Fibroblast of lung (primary cell): ENCODE measurements around the gene CEP170. TPM values are rescaled to one million over a fixed set of nuclear protein-coding genes. Genes with fewer than 3 reads are reported as not detected.

Source experiments
- DNase-seq, 2 donors: peaks; one replicate each; pipeline versions ENCODE4 v3.0.0 to v3.0.0-alpha.2; 2010; ENCODE audit warnings: low read depth in 2 of 2
- H2AFZ ChIP-seq: 2 replicates; pipeline ENCODE4 v1.5.1; 2012; ENCODE audit warnings: low read length, control low read depth, inconsistent platforms
- H3K27ac ChIP-seq: 2 replicates; pipeline ENCODE4 v1.5.1; 2011; ENCODE audit warnings: low read length, control low read depth; ENCODE audit not compliant: insufficient read depth
- H3K27me3 ChIP-seq: 2 replicates; pipeline ENCODE4 v1.5.1; 2011; ENCODE audit warnings: mild to moderate bottlenecking, low read length; ENCODE audit not compliant: control insufficient read depth, insufficient read depth
- H3K36me3 ChIP-seq: 2 replicates; pipeline ENCODE4 v1.5.1; 2011; ENCODE audit warnings: low read length; ENCODE audit not compliant: control insufficient read depth, insufficient read depth
- H3K4me1 ChIP-seq: 2 replicates; pipeline ENCODE4 v1.5.1; 2011; ENCODE audit warnings: low read length; ENCODE audit not compliant: control insufficient read depth, insufficient read depth; ENCODE audit errors: extremely low read depth
- H3K4me2 ChIP-seq: 2 replicates; pipeline ENCODE4 v1.5.1; 2011; ENCODE audit warnings: low read length, control low read depth; ENCODE audit not compliant: insufficient read depth; ENCODE audit errors: extremely low read depth
- H3K4me3 ChIP-seq, 4 experiments: fragments of 200-600 bp in 1 of 4; sonication (generic) in 1 of 4; replicated peaks in 1 of 4; 2 replicates each; pipeline ENCODE4 v1.5.1; 2011 to 2016; ENCODE audit warnings: low read length in 4 of 4, low read depth in 3 of 4, mild to moderate bottlenecking in 3 of 4, control low read depth in 2 of 4, inconsistent platforms in 1 of 4, mixed read lengths in 1 of 4; ENCODE audit not compliant: insufficient read depth in 1 of 4; ENCODE audit errors: control extremely low read depth in 1 of 4
- H3K79me2 ChIP-seq: 2 replicates; pipeline ENCODE4 v1.5.1; 2012; ENCODE audit warnings: mild to moderate bottlenecking, low read length, inconsistent platforms; ENCODE audit not compliant: control insufficient read depth, insufficient read depth
- H3K9ac ChIP-seq: 2 replicates; pipeline ENCODE4 v1.5.1; 2011; ENCODE audit warnings: mild to moderate bottlenecking, low read length, control low read depth; ENCODE audit not compliant: insufficient read depth
- H3K9me3 ChIP-seq: 2 replicates; pipeline ENCODE4 v1.5.1; 2012; ENCODE audit warnings: low read depth, low read length; ENCODE audit not compliant: control insufficient read depth, insufficient read depth
- H4K20me1 ChIP-seq: 2 replicates; pipeline ENCODE4 v1.5.1; 2011; ENCODE audit warnings: low read length; ENCODE audit not compliant: control insufficient read depth, insufficient read depth; ENCODE audit errors: extremely low read depth
- EZH2 ChIP-seq: IDR thresholded peaks from 2 replicates; pipeline ENCODE4 v1.5.1; 2012; ENCODE audit warnings: low read length, control low read depth, mild to moderate bottlenecking; ENCODE audit errors: missing control alignments
- polyA plus RNA-seq, 2 donors: library from polyadenylated mRNA; depleted of rRNA in 1 of 2; stranded (reverse) in 1 of 2; unstranded in 1 of 2; fragments of >200 nt; gene quantifications; 2 replicates each; pipeline ENCODE4 v1.2.1, GENCODE V29; 2011 to 2012; ENCODE audit warnings: missing spikeins in 1 of 2
- total RNA-seq: library from RNA; depleted of rRNA; stranded (reverse); fragments of >200 nt; gene quantifications from 2 replicates; pipeline ENCODE4 v1.2.1, GENCODE V29; 2014
- TF ChIP-seq, protein P1 (sequence below), 2 donors: IDR thresholded peaks in 1 of 2; conservative IDR thresholded peaks in 1 of 2; 1 replicate in 1 of 2; 2 replicates in 1 of 2; pipeline ENCODE4 v1.5.1; 2011 to 2012; ENCODE audit warnings: low read length in 2 of 2, control low read depth in 1 of 2, inconsistent platforms in 1 of 2, low read depth in 1 of 2, mild to moderate bottlenecking in 1 of 2

The CEP170 gene
- total and polyA plus RNA-seq, 2 donors (not counting 1 experiment from before 2014, with no cell fraction given), result 86.0 to 92.0 TPM

DNA sequence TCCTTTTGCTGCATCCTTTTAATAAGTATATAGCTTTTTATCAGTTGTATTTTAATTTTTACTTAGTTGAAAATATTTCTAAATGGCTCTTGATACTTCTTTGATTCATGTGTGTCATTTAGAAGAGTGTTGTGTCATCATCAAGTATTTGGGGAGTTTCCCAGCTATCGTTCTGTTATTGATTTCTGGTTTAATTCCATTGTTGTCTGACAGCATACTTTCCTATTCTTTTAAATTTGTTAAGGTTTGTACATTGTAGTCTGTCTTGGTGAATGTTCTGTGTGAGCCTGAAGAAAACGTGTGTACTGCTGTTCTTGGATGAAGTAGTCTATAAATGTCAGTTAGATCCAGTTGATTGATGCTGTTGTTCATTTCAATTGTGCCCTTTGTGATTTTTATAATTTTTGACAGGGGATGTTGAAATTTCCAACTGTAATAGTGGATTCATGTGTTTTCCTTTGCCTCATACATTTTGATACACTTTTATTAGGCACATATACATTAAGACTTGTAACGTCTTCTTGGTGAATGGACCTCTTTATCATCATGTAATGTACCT lies 25.6 kb upstream of the CEP170 start:
- TF ChIP-seq EZH2, result no peak
- TF ChIP-seq, protein P1, sequence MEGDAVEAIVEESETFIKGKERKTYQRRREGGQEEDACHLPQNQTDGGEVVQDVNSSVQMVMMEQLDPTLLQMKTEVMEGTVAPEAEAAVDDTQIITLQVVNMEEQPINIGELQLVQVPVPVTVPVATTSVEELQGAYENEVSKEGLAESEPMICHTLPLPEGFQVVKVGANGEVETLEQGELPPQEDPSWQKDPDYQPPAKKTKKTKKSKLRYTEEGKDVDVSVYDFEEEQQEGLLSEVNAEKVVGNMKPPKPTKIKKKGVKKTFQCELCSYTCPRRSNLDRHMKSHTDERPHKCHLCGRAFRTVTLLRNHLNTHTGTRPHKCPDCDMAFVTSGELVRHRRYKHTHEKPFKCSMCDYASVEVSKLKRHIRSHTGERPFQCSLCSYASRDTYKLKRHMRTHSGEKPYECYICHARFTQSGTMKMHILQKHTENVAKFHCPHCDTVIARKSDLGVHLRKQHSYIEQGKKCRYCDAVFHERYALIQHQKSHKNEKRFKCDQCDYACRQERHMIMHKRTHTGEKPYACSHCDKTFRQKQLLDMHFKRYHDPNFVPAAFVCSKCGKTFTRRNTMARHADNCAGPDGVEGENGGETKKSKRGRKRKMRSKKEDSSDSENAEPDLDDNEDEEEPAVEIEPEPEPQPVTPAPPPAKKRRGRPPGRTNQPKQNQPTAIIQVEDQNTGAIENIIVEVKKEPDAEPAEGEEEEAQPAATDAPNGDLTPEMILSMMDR (conservative IDR thresholded peaks at IDR 0.05 in 1 of 2, IDR thresholded peaks at IDR 0.05 in 1 of 2; ENCODE audit: low read depth in 1 of 2, low read length in 2 of 2), result no peak
- no peaks in the 10 kb centered on the region for H4K20me1 ChIP-seq
- H3K4me2 ChIP-seq, result no peak overlapping the region
- no peaks in the 10 kb centered on the region for H3K27me3 ChIP-seq
- H3K36me3 ChIP-seq, result peaks cover 1% of the 10 kb centered on the region
- peaks cover 4% of the 10 kb centered on the region for H3K79me2 ChIP-seq
- no peak overlapping the region for H3K9ac ChIP-seq
- H3K4me3 ChIP-seq, result no peak overlapping the region
- no peak for DNase-seq
- no peak overlapping the region for H2AFZ ChIP-seq
- no peaks in the 10 kb centered on the region for H3K9me3 ChIP-seq
- H3K27ac ChIP-seq, result no peak overlapping the region
- H3K4me1 ChIP-seq, result no peaks in the 10 kb centered on the region

GRCh38 chr1:243275316-243275715 lies 20.2 kb upstream of the CEP170 start:
- Histone ChIP-seq H3K4me1 (peaks cover 3% of the 10 kb centered on the region), H3K9me3 (no peaks in the 10 kb centered on the region), H3K4me2 (no peak overlapping the region), H3K4me3 (no peak overlapping the region), H3K27ac (no peak overlapping the region), H3K36me3 (peaks cover 7% of the 10 kb centered on the region), H3K27me3 (no peaks in the 10 kb centered on the region), H4K20me1 (no peaks in the 10 kb centered on the region), H2AFZ (no peak overlapping the region), H3K79me2 (peaks cover 3% of the 10 kb centered on the region), H3K9ac (no peak overlapping the region)
- TF ChIP-seq, protein P1 (conservative IDR thresholded peaks at IDR 0.05 in 1 of 2, IDR thresholded peaks at IDR 0.05 in 1 of 2; ENCODE audit: low read depth in 1 of 2, low read length in 2 of 2), result no peak
- TF ChIP-seq EZH2, result no peak
- no peak for DNase-seq

DNA sequence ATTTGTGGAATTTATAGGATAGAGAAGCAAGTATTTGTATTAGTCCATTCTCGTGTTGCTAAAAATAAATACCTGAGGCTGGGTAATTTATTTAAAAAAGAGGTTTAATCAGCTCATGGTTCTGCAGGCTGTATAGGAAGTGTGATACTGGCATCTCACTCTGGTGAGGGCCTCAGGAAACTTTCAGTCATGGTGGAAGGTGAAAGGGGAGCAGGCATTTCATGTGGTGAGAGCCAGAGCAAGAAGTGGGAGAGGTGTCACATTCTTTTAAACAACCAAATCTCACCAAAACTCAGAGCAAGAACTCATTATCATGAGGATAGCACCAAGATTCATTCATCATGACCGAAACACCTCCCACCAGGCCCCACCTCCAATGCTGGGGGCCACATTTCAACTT lies 18.9 kb upstream of the CEP170 start:
- peaks cover 13% of the 10 kb centered on the region for H3K79me2 ChIP-seq
- H3K9ac ChIP-seq, result no peak overlapping the region
- no peak overlapping the region for H2AFZ ChIP-seq
- no peak for DNase-seq
- H3K4me2 ChIP-seq, result no peak overlapping the region
- no peak overlapping the region for H3K27ac ChIP-seq
- no peaks in the 10 kb centered on the region for H3K9me3 ChIP-seq
- peaks cover 14% of the 10 kb centered on the region for H3K4me1 ChIP-seq
- no peak overlapping the region for H3K4me3 ChIP-seq
- H3K36me3 ChIP-seq, result peaks cover 6% of the 10 kb centered on the region
- H3K27me3 ChIP-seq, result no peaks in the 10 kb centered on the region
- TF ChIP-seq, protein P1 (conservative IDR thresholded peaks at IDR 0.05 in 1 of 2, IDR thresholded peaks at IDR 0.05 in 1 of 2; ENCODE audit: low read depth in 1 of 2, low read length in 2 of 2), result no peak
- no peak for TF ChIP-seq EZH2
- no peaks in the 10 kb centered on the region for H4K20me1 ChIP-seq
